Cardiac fibroblast (primary cell): Measurements from ENCODE around the gene RAD51AP1.

ENCODE experiments used
- DNase-seq, 2 donors: peaks; one replicate each; pipeline versions ENCODE4 v3.0.0 to v3.0.0-alpha.2; 2010; ENCODE audit warnings: low read depth in 2 of 2
- H3K4me3 ChIP-seq, 2 donors: replicated peaks in 1 of 2; 1 replicate in 1 of 2; 2 replicates in 1 of 2; pipeline ENCODE4 v1.5.1; 2011; ENCODE audit warnings: low read depth in 2 of 2, low read length in 2 of 2, mild to moderate bottlenecking in 2 of 2, moderate library complexity in 1 of 2
- CTCF ChIP-seq: IDR thresholded peaks from one replicate; pipeline ENCODE4 v1.5.1; 2011; ENCODE audit warnings: low read depth, mild to moderate bottlenecking, low read length, inconsistent platforms

The RAD51AP1 gene

GRCh38 chr12:4530982-4531586, 7.6 kb upstream of the RAD51AP1 start:
- no peak for DNase-seq
- TF ChIP-seq CTCF = no peak

GRCh38 chr12:4535092-4535491, 3.6 kb upstream of the RAD51AP1 start:
- no peak overlapping the region for H3K4me3 ChIP-seq
- DNase-seq = no peak
- TF ChIP-seq CTCF = no peak

More at GRCh38 chr12:4530982-4531586, 7.6 kb upstream of the RAD51AP1 start:
- H3K4me3 ChIP-seq = no peak overlapping the region

- H3K4me3 ChIP-seq = no peak overlapping the region
- no peak for TF ChIP-seq CTCF
- DNase-seq = no peak
Observed at GRCh38 chr12:4535871-4536270, 2.8 kb upstream of the RAD51AP1 start.

GRCh38 chr12:4539167-4539870, 629 bp downstream of the RAD51AP1 start:
- DNase-seq = peak in 1 of 2 donors; percentile 12
- TF ChIP-seq CTCF = no peak
- H3K4me3 ChIP-seq = peak overlapping the region; percentile 63 to 93

- no peak for DNase-seq
- TF ChIP-seq CTCF = no peak
- H3K4me3 ChIP-seq = no peak overlapping the region
Observed at GRCh38 chr12:4540170-4540569, 1.5 kb downstream of the RAD51AP1 start.

GRCh38 chr12:4540638-4541037, 1.9 kb downstream of the RAD51AP1 start:
- no peak overlapping the region for H3K4me3 ChIP-seq
- TF ChIP-seq CTCF = no peak
- no peak for DNase-seq

GRCh38 chr12:4545195-4545594, 6.5 kb downstream of the RAD51AP1 start:
- TF ChIP-seq CTCF = no peak
- H3K4me3 ChIP-seq = no peak overlapping the region

More at GRCh38 chr12:4545195-4545594, 6.5 kb downstream of the RAD51AP1 start:
- DNase-seq = no peak
